ENCODE results near the gene FAM180A. TPM values are rescaled to one million over a fixed set of nuclear protein-coding genes. Genes with fewer than 3 reads are reported as not detected.
"Not testable (repeated sequence)": the region's sequence is repeated elsewhere in the genome, so short reads cannot be mapped to it uniquely, and the experiment has no call there.

FAM180A gene
- under 1 TPM; 0.09 to 0.24 (median 0.21) TPM for polyA plus RNA-seq (ENCODE audit: insufficient read depth in 1 of 5, insufficient read length in 5 of 5, low replicate concordance in 1 of 5)
- long read RNA-seq, donor 1 = 0 reads
- long read RNA-seq, donor 2 = 0 reads
- long read RNA-seq, donor 3 = 0 reads
- long read RNA-seq, donor 4 = 0 reads
- long read RNA-seq, donor 5 = 0 reads
- long read RNA-seq, donor 6 = 0 reads
- long read RNA-seq, donor 7 = 0 reads
- long read RNA-seq, donor 8 = 0 reads

- no peak for DNase-seq
Measured at GRCh38 chr7:135748770-135749169, at the start of gene FAM180A. TSS of gene FAM180A (minus strand) at chr7:135748813. CDS start at chr7:135748580, 233 bp downstream.

- DNase-seq = no peak
Measured at GRCh38 chr7:135798095-135798494, 49.5 kb upstream of the FAM180A start.

- DNase-seq = peak; percentile 46 to 48
Measured at GRCh38 chr7:135795846-135796570, 47.4 kb upstream of the FAM180A start.

- no peak for DNase-seq
Measured at GRCh38 chr7:135793841-135794240, 45.2 kb upstream of the FAM180A start.

- no peak for DNase-seq
Measured at GRCh38 chr7:135792866-135793265, 44.3 kb upstream of the FAM180A start.

GRCh38 chr7:135792363-135792668 lies 43.7 kb upstream of the FAM180A start:
- no peak for DNase-seq

GRCh38 chr7:135791543-135792362 lies 43.1 kb upstream of the FAM180A start:
- no peak for DNase-seq

GRCh38 chr7:135790371-135790977 lies 41.9 kb upstream of the FAM180A start:
- no peak for DNase-seq

GRCh38 chr7:135789956-135790355 lies 41.3 kb upstream of the FAM180A start:
- DNase-seq = no peak

- no peak for DNase-seq
Measured at GRCh38 chr7:135789431-135789830, 40.8 kb upstream of the FAM180A start.

- DNase-seq = no peak
Measured at GRCh38 chr7:135786911-135787310, 38.3 kb upstream of the FAM180A start.

- DNase-seq = no peak
Measured at GRCh38 chr7:135785065-135785464, 36.5 kb upstream of the FAM180A start.

GRCh38 chr7:135784013-135784412 lies 35.4 kb upstream of the FAM180A start:
- no peak for DNase-seq

- DNase-seq = no peak
Measured at GRCh38 chr7:135782801-135783200, 34.2 kb upstream of the FAM180A start.

- DNase-seq = no peak
Measured at GRCh38 chr7:135782377-135782776, 33.8 kb upstream of the FAM180A start.

- DNase-seq = no peak
Measured at GRCh38 chr7:135777626-135778398, 29.2 kb upstream of the FAM180A start.

- not testable (repeated sequence) for DNase-seq
Measured at GRCh38 chr7:135775915-135776314, 27.3 kb upstream of the FAM180A start.

- DNase-seq = no peak
Measured at GRCh38 chr7:135775230-135775629, 26.6 kb upstream of the FAM180A start.

- DNase-seq = peak in 1 of 2 donors; percentile 40
Measured at GRCh38 chr7:135774284-135774683, 25.7 kb upstream of the FAM180A start.

- DNase-seq = no peak
Measured at GRCh38 chr7:135773464-135773863, 24.9 kb upstream of the FAM180A start.

- DNase-seq = no peak
Measured at GRCh38 chr7:135772639-135773222, 24.1 kb upstream of the FAM180A start.
